Thyroid gland (tissue), 4 donors: ENCODE results near the gene ARHGAP28.

Experiments
- POLR2A ChIP-seq, 2 donors: fragments of 450-650 bp; IDR thresholded peaks; one replicate each; pipeline ENCODE4 v1.6.1; 2017; ENCODE audit warnings: antibody characterized with exemption in 2 of 2, mild to moderate bottlenecking in 2 of 2, moderate library complexity in 1 of 2
- TF ChIP-seq, protein P1 (sequence below), 6 experiments: fragments of 200-600 bp in 3 of 6; fragments of 450-650 bp in 3 of 6; sonication (generic) in 3 of 6; IDR thresholded peaks; one replicate each; pipeline ENCODE4 v1.5.1; 2016 to 2019; ENCODE audit warnings: antibody characterized with exemption in 6 of 6, mild to moderate bottlenecking in 2 of 6, inconsistent platforms in 1 of 6, moderate library complexity in 1 of 6

- TF ChIP-seq, protein P1, sequence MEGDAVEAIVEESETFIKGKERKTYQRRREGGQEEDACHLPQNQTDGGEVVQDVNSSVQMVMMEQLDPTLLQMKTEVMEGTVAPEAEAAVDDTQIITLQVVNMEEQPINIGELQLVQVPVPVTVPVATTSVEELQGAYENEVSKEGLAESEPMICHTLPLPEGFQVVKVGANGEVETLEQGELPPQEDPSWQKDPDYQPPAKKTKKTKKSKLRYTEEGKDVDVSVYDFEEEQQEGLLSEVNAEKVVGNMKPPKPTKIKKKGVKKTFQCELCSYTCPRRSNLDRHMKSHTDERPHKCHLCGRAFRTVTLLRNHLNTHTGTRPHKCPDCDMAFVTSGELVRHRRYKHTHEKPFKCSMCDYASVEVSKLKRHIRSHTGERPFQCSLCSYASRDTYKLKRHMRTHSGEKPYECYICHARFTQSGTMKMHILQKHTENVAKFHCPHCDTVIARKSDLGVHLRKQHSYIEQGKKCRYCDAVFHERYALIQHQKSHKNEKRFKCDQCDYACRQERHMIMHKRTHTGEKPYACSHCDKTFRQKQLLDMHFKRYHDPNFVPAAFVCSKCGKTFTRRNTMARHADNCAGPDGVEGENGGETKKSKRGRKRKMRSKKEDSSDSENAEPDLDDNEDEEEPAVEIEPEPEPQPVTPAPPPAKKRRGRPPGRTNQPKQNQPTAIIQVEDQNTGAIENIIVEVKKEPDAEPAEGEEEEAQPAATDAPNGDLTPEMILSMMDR (IDR thresholded peaks at IDR 0.05) = no peak
- TF ChIP-seq POLR2A (IDR thresholded peaks at IDR 0.05) = no peak
These were observed 233.3 kb downstream of the ARHGAP28 start for GRCh38 chr18:6962571-6963451.
